Measurements from ENCODE around the gene SLC6A8.

Gene SLC6A8

DNA sequence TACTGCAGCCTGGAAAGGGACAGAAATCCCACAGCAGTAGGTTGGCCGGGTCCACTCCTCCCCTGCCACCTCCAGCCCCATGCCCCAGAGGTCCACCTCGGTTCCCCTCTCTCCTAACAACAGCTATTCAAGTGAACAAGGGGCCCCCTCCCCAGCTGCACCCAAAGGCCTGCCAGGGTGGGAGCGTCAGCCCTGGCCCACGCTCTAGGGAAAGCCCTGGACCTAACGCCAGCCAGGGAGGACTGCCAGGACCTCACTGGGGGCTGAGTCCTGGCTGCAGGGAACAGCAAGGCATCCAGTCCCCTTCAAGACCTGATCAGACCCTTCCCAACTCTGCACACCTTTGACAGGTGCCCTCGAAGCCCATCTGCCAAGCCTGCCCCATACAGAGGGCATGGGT, 13.2 kb downstream of the SLC6A8 start:
- TF ChIP-seq, protein P1, sequence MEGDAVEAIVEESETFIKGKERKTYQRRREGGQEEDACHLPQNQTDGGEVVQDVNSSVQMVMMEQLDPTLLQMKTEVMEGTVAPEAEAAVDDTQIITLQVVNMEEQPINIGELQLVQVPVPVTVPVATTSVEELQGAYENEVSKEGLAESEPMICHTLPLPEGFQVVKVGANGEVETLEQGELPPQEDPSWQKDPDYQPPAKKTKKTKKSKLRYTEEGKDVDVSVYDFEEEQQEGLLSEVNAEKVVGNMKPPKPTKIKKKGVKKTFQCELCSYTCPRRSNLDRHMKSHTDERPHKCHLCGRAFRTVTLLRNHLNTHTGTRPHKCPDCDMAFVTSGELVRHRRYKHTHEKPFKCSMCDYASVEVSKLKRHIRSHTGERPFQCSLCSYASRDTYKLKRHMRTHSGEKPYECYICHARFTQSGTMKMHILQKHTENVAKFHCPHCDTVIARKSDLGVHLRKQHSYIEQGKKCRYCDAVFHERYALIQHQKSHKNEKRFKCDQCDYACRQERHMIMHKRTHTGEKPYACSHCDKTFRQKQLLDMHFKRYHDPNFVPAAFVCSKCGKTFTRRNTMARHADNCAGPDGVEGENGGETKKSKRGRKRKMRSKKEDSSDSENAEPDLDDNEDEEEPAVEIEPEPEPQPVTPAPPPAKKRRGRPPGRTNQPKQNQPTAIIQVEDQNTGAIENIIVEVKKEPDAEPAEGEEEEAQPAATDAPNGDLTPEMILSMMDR (conservative IDR thresholded peaks at IDR 0.05; ENCODE audit: low read length) = no peak
- Histone ChIP-seq H3K4me1 (ENCODE audit: insufficient read depth, low read length, poor library complexity, severe bottlenecking) (no peaks in the 10 kb centered on the region), H3K9me3 (ENCODE audit: insufficient read depth, low read depth, low read length) (no peaks in the 10 kb centered on the region), H3F3A (ENCODE audit: low read depth) (no peaks in the 10 kb centered on the region), H3K9ac (ENCODE audit: low read depth, low read length, poor library complexity, severe bottlenecking) (no peak overlapping the region), H3K79me2 (ENCODE audit: insufficient read depth, low read length) (no peaks in the 10 kb centered on the region), H3K27me3 (ENCODE audit: insufficient read depth, low read length, poor library complexity, severe bottlenecking) (no peaks in the 10 kb centered on the region), H3K4me2 (ENCODE audit: low read depth, low read length, poor library complexity, severe bottlenecking) (no peak overlapping the region), H3K36me3 (ENCODE audit: insufficient read depth, low read length) (peaks cover 22% of the 10 kb centered on the region; the same call in 1 of the 2 replicates), H3K4me3 (ENCODE audit: low read length, poor library complexity, severe bottlenecking) (no peak overlapping the region), H2AFZ (ENCODE audit: low read length) (no peak overlapping the region), H4K20me1 (ENCODE audit: insufficient read depth, low read length, poor library complexity, severe bottlenecking) (no peaks in the 10 kb centered on the region), H3K9me2 (replicated peaks; ENCODE audit: low read depth, low read length) (no peaks in the 10 kb centered on the region)

GRCh38 chrX:153701706-153702105, 14.0 kb downstream of the SLC6A8 start:
- no peaks in the 10 kb centered on the region for H3K79me2 ChIP-seq (ENCODE audit: insufficient read depth, low read length)
- TF ChIP-seq EZH2phosphoT487 (IDR thresholded peaks at IDR 0.05; ENCODE audit: borderline replicate concordance) = no peak
- TF ChIP-seq, protein P1 (conservative IDR thresholded peaks at IDR 0.05; ENCODE audit: low read length) = no peak
- H3K27me3 ChIP-seq (ENCODE audit: insufficient read depth, low read length, poor library complexity, severe bottlenecking) = no peaks in the 10 kb centered on the region
- no peaks in the 10 kb centered on the region for H4K20me1 ChIP-seq (ENCODE audit: insufficient read depth, low read length, poor library complexity, severe bottlenecking)
- no peaks in the 10 kb centered on the region for H3K9me3 ChIP-seq (ENCODE audit: insufficient read depth, low read depth, low read length)
- H3F3A ChIP-seq (ENCODE audit: low read depth) = no peaks in the 10 kb centered on the region
- H2AFZ ChIP-seq (ENCODE audit: low read length) = no peak overlapping the region
- no peak overlapping the region for H3K9ac ChIP-seq (ENCODE audit: low read depth, low read length, poor library complexity, severe bottlenecking)
- no peak overlapping the region for H3K4me3 ChIP-seq (ENCODE audit: low read length, poor library complexity, severe bottlenecking)
- no peaks in the 10 kb centered on the region for H3K4me1 ChIP-seq (ENCODE audit: insufficient read depth, low read length, poor library complexity, severe bottlenecking)
- no peaks in the 10 kb centered on the region for H3K9me2 ChIP-seq (replicated peaks; ENCODE audit: low read depth, low read length)
- H3K4me2 ChIP-seq (ENCODE audit: low read depth, low read length, poor library complexity, severe bottlenecking) = no peak overlapping the region
- H3K36me3 ChIP-seq (ENCODE audit: insufficient read depth, low read length) = peaks cover 22% of the 10 kb centered on the region; the same call in 1 of the 2 replicates

DNA sequence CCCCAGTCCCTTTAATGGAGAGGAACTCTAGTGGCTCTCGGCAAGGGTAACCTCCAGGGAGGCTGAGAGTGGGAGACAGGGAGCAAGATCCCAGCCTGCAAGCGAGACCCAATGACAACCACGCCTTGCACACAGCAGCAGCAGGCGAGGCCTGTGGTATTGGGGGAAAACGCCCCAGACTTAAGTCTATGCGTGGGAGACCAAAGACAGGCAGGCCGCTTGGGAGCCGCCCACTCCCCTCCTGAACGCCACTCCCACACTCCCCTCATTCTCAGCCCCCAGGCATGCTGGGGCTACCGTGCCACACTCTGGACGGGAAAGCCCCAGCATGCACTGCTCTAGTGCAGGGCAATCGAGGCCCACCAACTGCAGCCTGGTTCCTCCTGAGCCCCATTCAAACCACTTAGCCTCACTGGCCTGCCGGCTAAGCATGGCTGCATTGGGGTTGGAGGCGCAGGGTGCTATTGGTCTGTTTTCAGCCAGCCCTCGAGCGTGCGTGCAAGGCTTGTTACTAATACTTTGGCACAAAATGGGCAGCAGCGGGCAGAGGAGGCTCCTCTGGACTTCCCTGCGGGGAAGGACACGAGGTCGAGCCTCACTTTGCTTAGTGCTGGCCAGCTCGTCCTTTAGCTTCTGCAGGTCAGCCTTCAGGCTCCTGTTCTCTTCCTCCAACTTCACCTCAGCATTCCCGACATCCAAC, 14.8 kb downstream of the SLC6A8 start:
- H3K4me1 ChIP-seq (ENCODE audit: insufficient read depth, low read length, poor library complexity, severe bottlenecking) = no peaks in the 10 kb centered on the region
- no peak overlapping the region for H3K4me3 ChIP-seq (ENCODE audit: low read length, poor library complexity, severe bottlenecking)
- no peak overlapping the region for H3K4me2 ChIP-seq (ENCODE audit: low read depth, low read length, poor library complexity, severe bottlenecking)
- H3K9me2 ChIP-seq (replicated peaks; ENCODE audit: low read depth, low read length) = no peaks in the 10 kb centered on the region
- no peak overlapping the region for H2AFZ ChIP-seq (ENCODE audit: low read length)
- H3K36me3 ChIP-seq (ENCODE audit: insufficient read depth, low read length) = peaks cover 19% of the 10 kb centered on the region; the same call in 1 of the 2 replicates
- H3K79me2 ChIP-seq (ENCODE audit: insufficient read depth, low read length) = no peaks in the 10 kb centered on the region
- H3K9ac ChIP-seq (ENCODE audit: low read depth, low read length, poor library complexity, severe bottlenecking) = no peak overlapping the region
- H3F3A ChIP-seq (ENCODE audit: low read depth) = no peaks in the 10 kb centered on the region
- TF ChIP-seq, protein P1 (conservative IDR thresholded peaks at IDR 0.05; ENCODE audit: low read length) = no peak
- no peak for TF ChIP-seq EZH2phosphoT487 (IDR thresholded peaks at IDR 0.05; ENCODE audit: borderline replicate concordance)
- H3K27me3 ChIP-seq (ENCODE audit: insufficient read depth, low read length, poor library complexity, severe bottlenecking) = no peaks in the 10 kb centered on the region
- H4K20me1 ChIP-seq (ENCODE audit: insufficient read depth, low read length, poor library complexity, severe bottlenecking) = no peaks in the 10 kb centered on the region
- H3K9me3 ChIP-seq (ENCODE audit: insufficient read depth, low read depth, low read length) = no peaks in the 10 kb centered on the region

All from Loucy (cell line).